Anterior cingulate cortex (tissue), 58 donors: ENCODE measurements around the gene TULP4.
"Not testable (repeated sequence)": the region's sequence is repeated elsewhere in the genome, so short reads cannot be mapped to it uniquely, and the experiment has no call there.

Experiments used
- DNase-seq, 58 donors: peaks; one replicate each; lab custom pipeline; 2025; lab: John Stamatoyannopoulos, UW

The TULP4 gene

GRCh38 chr6:158514991-158515390 lies 202.7 kb downstream of the TULP4 start:
- DNase-seq: no peak

GRCh38 chr6:158516098-158516497 lies 203.8 kb downstream of the TULP4 start:
- DNase-seq: no peak

- no peak for DNase-seq
Measured at GRCh38 chr6:158517038-158517437, 204.8 kb downstream of the TULP4 start.

GRCh38 chr6:158517581-158517980 lies 205.3 kb downstream of the TULP4 start:
- no peak for DNase-seq

GRCh38 chr6:158518191-158519127 lies 206.2 kb downstream of the TULP4 start:
- DNase-seq: peak in 32 of 58 donors; percentile 9 to 73 (median 38)

DNA sequence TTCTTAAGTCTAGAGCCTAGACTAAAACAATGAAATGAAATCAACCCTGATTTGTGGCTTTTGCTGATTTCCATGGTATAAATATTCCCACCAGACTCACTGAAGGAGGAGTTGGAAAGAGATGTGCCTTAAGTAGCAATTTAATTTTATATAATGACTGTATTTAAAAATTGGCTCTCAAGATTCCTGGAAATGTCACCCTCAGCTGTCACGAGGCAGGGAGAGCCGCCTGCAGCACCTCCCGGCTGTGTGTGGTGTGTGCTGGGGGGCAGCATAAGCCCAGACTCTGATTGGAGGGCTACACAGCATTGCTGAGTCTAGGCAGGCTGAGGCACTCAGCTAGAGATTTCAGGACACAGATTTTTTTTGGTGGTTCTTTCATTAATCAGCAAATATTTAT lies 207.0 kb downstream of the TULP4 start:
- peak in 7 of 58 donors; percentile 2 to 37 (median 17) for DNase-seq

DNA sequence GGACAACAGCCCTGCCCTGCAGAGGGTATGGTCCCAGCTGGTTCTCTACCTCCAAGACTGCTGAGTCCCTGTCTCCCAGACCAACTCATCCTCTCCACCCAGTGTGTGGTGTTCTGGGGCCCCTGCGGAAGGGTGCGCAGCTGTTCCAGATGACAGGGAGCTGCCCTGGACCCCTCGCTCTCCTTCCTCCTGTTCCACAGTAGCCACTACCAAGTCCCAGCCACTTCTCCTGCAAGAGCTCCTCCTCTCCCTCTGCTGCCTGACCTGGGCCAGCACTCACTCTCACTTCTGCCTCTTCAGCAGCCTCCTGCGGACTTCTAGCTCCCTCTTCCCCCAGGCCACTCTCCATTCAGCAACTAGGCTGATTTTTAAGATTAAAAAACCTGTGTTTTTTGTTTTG lies 207.5 kb downstream of the TULP4 start:
- no peak for DNase-seq

DNA sequence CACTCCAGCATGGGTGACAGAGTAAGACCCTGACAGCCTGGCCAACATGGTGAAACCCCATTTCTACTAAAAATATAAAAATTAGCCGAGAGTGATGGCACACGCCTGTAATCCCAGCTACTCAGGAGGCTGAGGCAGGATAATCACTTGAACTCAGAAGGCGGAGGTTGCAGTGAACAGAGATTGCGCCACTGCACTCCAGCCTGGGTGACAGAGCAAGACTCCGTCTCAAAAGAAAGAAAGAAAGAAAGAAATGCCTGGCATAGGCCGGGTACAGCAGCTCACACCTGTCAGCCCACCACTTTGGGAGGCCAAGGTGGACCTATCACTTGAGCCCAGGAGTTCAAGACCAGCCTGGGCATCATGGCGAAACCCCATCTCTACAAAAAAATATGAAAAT lies 208.7 kb downstream of the TULP4 start:
- not testable (repeated sequence) for DNase-seq

DNA sequence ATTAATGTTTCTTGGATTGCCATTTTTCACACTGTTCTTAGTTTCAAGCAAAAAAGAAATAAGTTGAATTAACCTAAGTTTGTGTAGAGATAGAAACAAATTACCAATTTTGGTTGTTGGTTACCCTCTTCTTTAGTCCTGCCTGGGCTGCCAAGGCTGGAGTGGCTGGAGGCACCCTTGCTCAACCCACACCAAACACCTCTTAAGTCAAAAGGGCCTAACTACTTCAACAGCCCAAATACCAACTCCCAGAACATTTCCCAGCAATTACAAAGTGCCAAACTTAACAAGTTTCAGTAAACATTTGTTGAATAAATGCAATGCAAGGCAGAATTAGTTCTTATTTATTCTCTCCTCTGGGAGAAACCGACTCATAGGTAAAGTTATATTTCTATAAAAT lies 209.5 kb downstream of the TULP4 start:
- DNase-seq: no peak

- DNase-seq: no peak
Measured at GRCh38 chr6:158522616-158523015, 210.4 kb downstream of the TULP4 start.

- no peak for DNase-seq
Measured at GRCh38 chr6:158524311-158524710, 212.0 kb downstream of the TULP4 start.

DNA sequence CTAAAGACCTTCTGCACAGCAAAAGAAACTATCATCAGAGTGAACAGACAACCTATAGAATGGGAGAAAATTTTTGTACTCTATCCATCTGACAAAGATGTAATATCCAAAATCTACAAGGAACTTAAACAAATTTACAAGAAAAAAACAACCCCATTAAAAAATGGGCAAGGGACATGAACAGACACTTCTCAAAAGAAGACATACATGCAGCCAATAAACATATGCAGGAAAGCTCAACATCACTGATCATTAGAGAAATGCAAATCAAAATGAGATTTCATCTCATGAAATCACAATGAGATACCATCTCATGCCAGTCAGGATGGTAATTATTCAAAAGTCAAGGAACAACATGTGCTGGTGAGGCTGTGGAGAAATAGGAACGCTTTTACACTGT lies 215.6 kb downstream of the TULP4 start:
- DNase-seq: not testable (repeated sequence)

DNA sequence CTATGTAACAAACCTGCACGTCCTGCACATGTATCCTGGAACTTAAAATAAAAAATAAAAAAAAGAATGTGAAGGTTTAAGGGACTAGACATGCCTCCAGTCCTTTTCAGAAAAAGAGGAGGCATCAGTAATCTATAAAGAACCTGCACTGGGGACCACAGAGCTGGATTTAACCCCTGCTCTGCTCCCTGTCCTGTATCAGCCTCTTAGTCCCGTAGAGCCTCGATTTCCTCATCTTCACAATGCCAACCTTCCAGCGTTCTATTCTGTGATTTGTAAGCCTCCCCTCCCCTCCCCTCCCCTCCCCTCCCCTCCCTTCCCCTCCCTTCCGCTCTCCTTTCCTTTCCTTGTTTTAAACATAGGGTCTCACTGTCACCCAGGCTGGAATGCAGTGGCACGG lies 216.6 kb downstream of the TULP4 start:
- DNase-seq: no peak

DNA sequence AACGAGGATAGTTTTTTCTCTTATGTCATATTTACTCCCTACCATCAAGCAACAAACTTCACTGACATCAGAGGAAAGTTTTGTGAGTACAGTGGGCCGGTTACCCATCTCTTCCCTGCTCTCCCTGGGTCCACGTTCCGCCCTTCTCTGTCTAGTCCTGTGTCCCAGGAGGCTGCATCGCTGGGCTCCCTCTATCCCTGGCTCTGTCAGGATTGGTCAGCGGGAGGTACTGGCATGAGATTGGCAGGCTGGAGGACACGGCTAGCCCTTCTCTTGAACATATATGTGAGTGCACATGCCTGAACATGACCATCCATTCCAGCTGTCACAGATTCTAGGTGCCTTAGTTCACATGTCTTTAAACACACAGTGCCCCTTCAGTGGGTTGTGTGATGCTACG lies 217.4 kb downstream of the TULP4 start:
- DNase-seq: no peak

DNA sequence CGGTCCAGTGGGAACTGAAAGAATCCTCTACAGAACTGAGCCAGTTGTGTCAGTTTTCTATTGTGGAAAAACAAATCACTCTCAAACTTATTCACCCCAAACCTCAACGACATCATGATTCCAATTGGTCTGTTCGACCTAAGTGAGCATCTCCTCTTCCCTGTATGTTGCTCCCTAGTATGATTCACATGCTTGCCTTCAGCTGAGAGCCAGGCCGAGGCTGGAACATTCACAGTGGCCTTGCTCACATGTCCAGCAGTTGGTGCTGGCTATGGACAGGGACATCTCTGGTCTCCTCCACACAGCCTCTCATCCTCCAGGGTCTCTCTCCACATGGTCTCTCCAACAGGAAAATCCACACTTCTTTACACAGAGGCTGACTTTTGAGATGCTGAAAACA lies 219.3 kb downstream of the TULP4 start:
- no peak for DNase-seq

- DNase-seq: no peak
Measured at GRCh38 chr6:158531970-158532369, 219.7 kb downstream of the TULP4 start.

- peak in 23 of 58 donors; percentile 9 to 64 (median 24) for DNase-seq
Measured at GRCh38 chr6:158536084-158536890, 224.0 kb downstream of the TULP4 start.

- DNase-seq: peak in 35 of 58 donors; percentile 13 to 80 (median 49)
Measured at GRCh38 chr6:158536891-158537798, 224.9 kb downstream of the TULP4 start.

DNA sequence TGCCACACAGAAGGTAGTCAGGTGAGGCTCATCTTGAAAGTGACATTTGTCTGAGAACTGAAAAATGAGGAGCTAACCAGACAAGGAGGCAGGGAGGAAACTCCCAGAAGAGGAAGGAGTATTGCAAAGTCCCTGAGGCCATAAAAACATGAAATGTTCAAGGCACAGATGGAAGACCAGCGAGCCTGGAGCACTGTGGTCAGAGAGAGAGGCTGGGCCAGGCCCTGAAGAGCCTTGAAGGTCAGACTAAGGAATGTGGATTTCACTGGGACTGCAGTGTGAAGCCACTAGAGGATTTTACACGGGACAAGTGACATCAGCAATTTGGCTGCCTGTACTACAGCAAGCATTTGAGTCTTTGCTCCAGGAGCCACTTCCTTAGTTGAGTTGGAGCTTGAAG lies 226.5 kb downstream of the TULP4 start:
- DNase-seq: no peak

GRCh38 chr6:158539413-158539812 lies 227.1 kb downstream of the TULP4 start:
- peak in 4 of 58 donors; percentile 9 to 24 (median 15) for DNase-seq
